ENCODE measurements around the gene FES. TPM values are rescaled to one million over a fixed set of nuclear protein-coding genes. Genes with fewer than 3 reads are reported as not detected.

The FES gene
- total and polyA plus RNA-seq, 10 of the 15 experiments (the other 5 are each of a cell fraction or from before 2014, with no cell fraction given) = 0.07 to 23.9 (median 9.9) TPM

DNA sequence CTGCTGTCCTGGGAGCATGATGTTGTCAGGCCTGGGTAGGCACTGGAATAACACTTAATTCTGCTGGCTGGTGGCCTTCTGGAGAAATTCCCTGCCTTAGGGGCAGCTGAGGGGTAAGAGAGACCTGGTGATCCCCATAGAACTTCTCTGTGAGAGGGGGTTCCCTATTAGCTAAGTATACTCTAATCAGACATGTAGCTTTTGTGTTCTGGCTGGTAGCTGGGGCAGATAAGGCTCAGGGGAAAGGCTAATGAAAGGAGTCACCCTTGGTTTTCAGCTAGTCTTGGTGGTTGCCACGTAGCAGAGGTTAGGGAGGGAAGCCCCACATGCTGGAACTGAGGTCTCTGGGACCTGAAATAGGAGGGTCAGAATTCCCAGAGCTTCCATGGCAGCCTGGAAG lies 49.0 kb downstream of the FES start:
- Histone ChIP-seq H3K9ac (ENCODE audit: control insufficient read depth, insufficient read depth, low read length) (no peak overlapping the region), H3K27ac (ENCODE audit: control insufficient read depth, insufficient read depth) (no peak overlapping the region), H3K4me2 (ENCODE audit: control insufficient read depth, insufficient read depth) (no peak overlapping the region), H3K79me2 (ENCODE audit: control insufficient read depth, insufficient read depth, low read length) (peaks cover 31% of the 10 kb centered on the region), H3K36me3 (ENCODE audit: control insufficient read depth in 2 of 2, insufficient read depth in 2 of 2, low read length in 1 of 2) (peaks cover 0 to 2% of the 10 kb centered on the region in 2 experiments; a peak in 2 of 4 replicates), H2AFZ (ENCODE audit: control insufficient read depth, low read depth, low read length) (no peak overlapping the region), H3K9me3 (replicated peaks; ENCODE audit: control insufficient read depth, insufficient read depth, low read length) (no peaks in the 10 kb centered on the region), H3K27me3 (replicated peaks in 1 of 2; ENCODE audit: control insufficient read depth in 2 of 2, insufficient read depth in 2 of 2, low read length in 1 of 2) (no peaks in the 10 kb centered on the region), H4K20me1 (ENCODE audit: control insufficient read depth, insufficient read depth) (no peaks in the 10 kb centered on the region; the same call in 1 of the 2 replicates), H3K4me3 (no peak overlapping the region), H3K4me1 (ENCODE audit: control insufficient read depth, insufficient read depth, low read length) (peaks cover 35% of the 10 kb centered on the region)
- CTCF ChIA-PET = interaction anchor here (0.5 to 18.1 kb wide), 48 partner anchors 10 to 647 kb away, joined by 3 to 480 read pairs (median 5); partner anchors contain the start of genes BLM, FES, MAN2A2 and RCCD1
- no peak for ATAC-seq
- WGBS (ENCODE audit: insufficient coverage, insufficient replicate concordance, low lambda C conversion rate, missing lambda C conversion rate) = 0% methylated on average over 1 of the region's 1 CpG
- intact Hi-C loops (cut with micrococcal nuclease; ENCODE audit: unreplicated experiment) = loop anchor here (5.0 to 10.0 kb wide), 4 partner anchors 78 to 291 kb away; partner anchors contain the start of gene BLM
- FAIRE-seq = no peak
- SMC1A ChIA-PET (ENCODE audit: uncharacterized antibody, unreplicated experiment) = interaction anchor here (0.7 to 9.2 kb wide), 14 partner anchors 10 to 701 kb away, joined by 3 to 225 read pairs (median 9); partner anchors contain the start of genes MAN2A2 and RCCD1
- no peak for DNase-seq (ENCODE audit: low read depth, low spot score)
- RAD21 ChIA-PET (ENCODE audit: unreplicated experiment) = interaction anchor here (0.5 to 7.2 kb wide), 18 partner anchors 9 to 412 kb away, joined by 3 to 193 read pairs (median 7); partner anchors contain the start of genes BLM, FES, MAN2A2 and RCCD1
- BruUV-seq (replicated peaks) = no TSS peak
- TF ChIP-seq HDAC2 (IDR thresholded peaks at IDR 0.05) = no peak
- POLR2A ChIA-PET = interaction anchor here (1.0 to 7.0 kb wide), 8 partner anchors 10 to 89 kb away, joined by 3 to 113 read pairs (median 4); partner anchors contain the start of genes MAN2A2 and RCCD1
- in situ Hi-C loops (cut with MboI) = no loop called here

DNA sequence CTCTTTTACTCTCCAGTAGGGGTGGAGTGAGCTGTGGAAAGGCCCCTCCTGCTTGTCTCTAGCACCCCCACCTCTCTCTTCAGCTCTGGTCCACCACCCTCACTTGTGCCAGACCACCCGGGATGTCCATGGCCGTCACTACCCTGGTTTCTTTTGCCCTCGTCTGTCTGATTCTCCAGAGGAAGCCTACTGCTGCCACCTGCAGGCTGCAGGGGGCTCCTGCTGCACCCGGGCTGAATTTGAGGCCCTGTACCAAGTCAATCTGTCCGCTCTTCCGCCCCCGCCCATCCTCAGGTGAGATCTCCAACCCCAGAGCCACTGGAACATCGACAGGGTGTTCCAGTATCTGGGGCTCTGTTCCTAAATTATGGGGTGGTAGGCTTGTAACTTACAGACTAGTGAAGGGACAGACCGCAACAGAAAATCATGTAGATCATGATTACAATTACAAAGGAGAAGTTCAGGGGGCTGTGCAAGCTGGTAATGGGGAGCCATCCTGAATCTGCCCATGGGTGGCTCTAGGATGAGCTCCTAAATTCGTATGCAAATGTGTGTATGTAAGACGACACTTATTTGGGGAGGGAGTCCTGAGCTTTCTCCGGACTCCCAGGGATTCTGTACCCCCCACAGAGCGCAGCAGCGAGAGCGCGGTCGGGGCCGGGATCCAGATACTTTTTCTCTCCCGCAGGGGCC lies 50.1 kb downstream of the FES start:
- ChIA-PET SMC1A (ENCODE audit: uncharacterized antibody, unreplicated experiment) (interaction anchor here (1.0 to 9.2 kb wide), 15 partner anchors 12 to 628 kb away, joined by 3 to 225 read pairs (median 6); partner anchors contain the start of genes CRTC3, MAN2A2 and RCCD1), RAD21 (ENCODE audit: unreplicated experiment) (interaction anchor here (0.7 to 7.2 kb wide), 18 partner anchors 9 to 701 kb away, joined by 3 to 193 read pairs (median 4); partner anchors contain the start of genes BLM, CIB1, FES and GDPGP1), POLR2A (interaction anchor here (0.6 to 7.0 kb wide), 14 partner anchors 9 to 270 kb away, joined by 3 to 113 read pairs (median 4); partner anchors contain the start of genes MAN2A2 and RCCD1), CTCF (interaction anchor here (0.7 to 18.1 kb wide), 42 partner anchors 9 to 723 kb away, joined by 3 to 480 read pairs (median 4); partner anchors contain the start of genes FES, MAN2A2, RCCD1 and VPS33B)
- in situ Hi-C loops (cut with MboI) = no loop called here
- Histone ChIP-seq H4K20me1 (ENCODE audit: control insufficient read depth, insufficient read depth) (no peaks in the 10 kb centered on the region; the same call in 1 of the 2 replicates), H3K9ac (ENCODE audit: control insufficient read depth, insufficient read depth, low read length) (peak overlapping the region; percentile 20; the same call in 1 of the 2 replicates), H3K79me2 (ENCODE audit: control insufficient read depth, insufficient read depth, low read length) (peaks cover 26% of the 10 kb centered on the region), H3K4me1 (ENCODE audit: control insufficient read depth, insufficient read depth, low read length) (peaks cover 31% of the 10 kb centered on the region), H3K4me3 (peak overlapping the region; percentile 79), H3K4me2 (ENCODE audit: control insufficient read depth, insufficient read depth) (peak overlapping the region; percentile 91), H3K36me3 (ENCODE audit: control insufficient read depth in 2 of 2, insufficient read depth in 2 of 2, low read length in 1 of 2) (peaks cover 0 to 4% of the 10 kb centered on the region in 2 experiments; a peak in 3 of 4 replicates), H2AFZ (ENCODE audit: control insufficient read depth, low read depth, low read length) (peak overlapping the region; percentile 91), H3K9me3 (replicated peaks; ENCODE audit: control insufficient read depth, insufficient read depth, low read length) (no peaks in the 10 kb centered on the region), H3K27me3 (replicated peaks in 1 of 2; ENCODE audit: control insufficient read depth in 2 of 2, insufficient read depth in 2 of 2, low read length in 1 of 2) (no peaks in the 10 kb centered on the region), H3K27ac (ENCODE audit: control insufficient read depth, insufficient read depth) (no peak overlapping the region)
- under 1% methylated on average over 19 of the region's 19 CpGs for WGBS (ENCODE audit: insufficient coverage, insufficient replicate concordance, low lambda C conversion rate, missing lambda C conversion rate)
- DNase-seq (ENCODE audit: low read depth, low spot score) = peak; percentile 43
- intact Hi-C loops (cut with micrococcal nuclease; ENCODE audit: unreplicated experiment) = loop anchor here (1.0 to 10.0 kb wide), 5 partner anchors 32 to 292 kb away; partner anchors contain the start of gene BLM
- ATAC-seq = peak; percentile 59
- BruUV-seq (replicated peaks) = no TSS peak
- peak; percentile 92 for FAIRE-seq
- TF ChIP-seq, protein P1, sequence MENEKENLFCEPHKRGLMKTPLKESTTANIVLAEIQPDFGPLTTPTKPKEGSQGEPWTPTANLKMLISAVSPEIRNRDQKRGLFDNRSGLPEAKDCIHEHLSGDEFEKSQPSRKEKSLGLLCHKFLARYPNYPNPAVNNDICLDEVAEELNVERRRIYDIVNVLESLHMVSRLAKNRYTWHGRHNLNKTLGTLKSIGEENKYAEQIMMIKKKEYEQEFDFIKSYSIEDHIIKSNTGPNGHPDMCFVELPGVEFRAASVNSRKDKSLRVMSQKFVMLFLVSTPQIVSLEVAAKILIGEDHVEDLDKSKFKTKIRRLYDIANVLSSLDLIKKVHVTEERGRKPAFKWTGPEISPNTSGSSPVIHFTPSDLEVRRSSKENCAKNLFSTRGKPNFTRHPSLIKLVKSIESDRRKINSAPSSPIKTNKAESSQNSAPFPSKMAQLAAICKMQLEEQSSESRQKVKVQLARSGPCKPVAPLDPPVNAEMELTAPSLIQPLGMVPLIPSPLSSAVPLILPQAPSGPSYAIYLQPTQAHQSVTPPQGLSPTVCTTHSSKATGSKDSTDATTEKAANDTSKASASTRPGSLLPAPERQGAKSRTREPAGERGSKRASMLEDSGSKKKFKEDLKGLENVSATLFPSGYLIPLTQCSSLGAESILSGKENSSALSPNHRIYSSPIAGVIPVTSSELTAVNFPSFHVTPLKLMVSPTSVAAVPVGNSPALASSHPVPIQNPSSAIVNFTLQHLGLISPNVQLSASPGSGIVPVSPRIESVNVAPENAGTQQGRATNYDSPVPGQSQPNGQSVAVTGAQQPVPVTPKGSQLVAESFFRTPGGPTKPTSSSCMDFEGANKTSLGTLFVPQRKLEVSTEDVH (IDR thresholded peaks at IDR 0.05; ENCODE audit: low read depth, partially characterized antibody) = no peak
- TF ChIP-seq SMARCA5 (IDR thresholded peaks at IDR 0.05) (peak; percentile 82; the same call in 1 of the 2 replicates), MTA2 (IDR thresholded peaks at IDR 0.05; ENCODE audit: low read depth) (no peak), SRF (IDR thresholded peaks at IDR 0.05; ENCODE audit: low read depth in 2 of 2, low read length in 2 of 2) (0 out of 4 replicates have a peak, but pooled peaks of 1 of the 2 experiments have one; percentile 37), FOXK2 (IDR thresholded peaks at IDR 0.05) (no peak), IKZF2 (IDR thresholded peaks at IDR 0.05) (no peak), TARDBP (IDR thresholded peaks at IDR 0.05; ENCODE audit: borderline replicate concordance) (no peak)
- TF ChIP-seq, protein P2, sequence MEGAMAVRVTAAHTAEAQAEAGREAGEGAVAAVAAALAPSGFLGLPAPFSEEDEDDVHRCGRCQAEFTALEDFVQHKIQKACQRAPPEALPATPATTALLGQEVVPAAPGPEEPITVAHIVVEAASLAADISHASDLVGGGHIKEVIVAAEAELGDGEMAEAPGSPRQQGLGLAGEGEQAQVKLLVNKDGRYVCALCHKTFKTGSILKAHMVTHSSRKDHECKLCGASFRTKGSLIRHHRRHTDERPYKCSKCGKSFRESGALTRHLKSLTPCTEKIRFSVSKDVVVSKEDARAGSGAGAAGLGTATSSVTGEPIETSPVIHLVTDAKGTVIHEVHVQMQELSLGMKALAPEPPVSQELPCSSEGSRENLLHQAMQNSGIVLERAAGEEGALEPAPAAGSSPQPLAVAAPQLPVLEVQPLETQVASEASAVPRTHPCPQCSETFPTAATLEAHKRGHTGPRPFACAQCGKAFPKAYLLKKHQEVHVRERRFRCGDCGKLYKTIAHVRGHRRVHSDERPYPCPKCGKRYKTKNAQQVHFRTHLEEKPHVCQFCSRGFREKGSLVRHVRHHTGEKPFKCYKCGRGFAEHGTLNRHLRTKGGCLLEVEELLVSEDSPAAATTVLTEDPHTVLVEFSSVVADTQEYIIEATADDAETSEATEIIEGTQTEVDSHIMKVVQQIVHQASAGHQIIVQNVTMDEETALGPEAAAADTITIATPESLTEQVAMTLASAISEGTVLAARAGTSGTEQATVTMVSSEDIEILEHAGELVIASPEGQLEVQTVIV (IDR thresholded peaks at IDR 0.05; ENCODE audit: borderline replicate concordance, partially characterized antibody) = no peak

All from GM12878 (cell line).